Measurements from ENCODE around the gene CCL15.
"Not testable (repeated sequence)": the region's sequence is repeated elsewhere in the genome, so short reads cannot be mapped to it uniquely, and the experiment has no call there.

The CCL15 gene, protein sequence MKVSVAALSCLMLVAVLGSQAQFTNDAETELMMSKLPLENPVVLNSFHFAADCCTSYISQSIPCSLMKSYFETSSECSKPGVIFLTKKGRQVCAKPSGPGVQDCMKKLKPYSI

DNA sequence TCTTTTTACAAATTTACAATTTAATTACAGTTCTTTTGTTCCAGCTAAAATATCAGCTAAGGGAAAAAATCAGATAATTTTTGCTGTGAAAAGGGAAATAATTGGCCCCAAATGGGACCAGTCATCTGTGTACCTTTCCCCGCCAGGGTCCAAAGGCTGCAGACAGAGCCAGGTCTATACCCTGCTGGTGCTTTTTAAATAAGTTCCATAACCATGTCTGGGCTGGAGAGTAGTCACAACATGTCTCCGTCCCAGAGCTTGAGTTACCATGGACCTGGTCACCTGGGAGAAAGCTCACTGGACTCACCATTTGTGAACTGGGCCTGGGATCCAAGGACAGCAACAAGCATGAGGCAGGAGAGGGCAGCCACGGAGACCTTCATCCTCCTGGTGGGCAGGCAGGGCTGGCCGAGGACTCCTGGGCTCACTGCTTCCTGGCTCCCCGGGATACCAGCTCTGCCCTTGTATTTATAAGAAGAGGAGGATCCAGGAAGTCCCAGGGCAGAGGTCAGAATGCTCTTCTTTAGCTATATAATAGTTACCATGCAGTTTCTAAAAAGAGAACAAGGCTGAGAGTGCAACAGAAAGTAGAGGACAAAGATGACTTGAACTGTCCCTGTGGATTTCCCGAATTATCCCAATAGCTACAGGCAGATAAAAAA is at the start of gene CCL15:
Gene CCL15, minus strand, starts transcription at position 444 of the 662 bp plus-strand sequence. Its CDS starts 61 bp downstream, at position 383.
- peaks cover 13% of the 10 kb centered on the region for H3K4me1 Mint-ChIP-seq (ENCODE audit: low read depth)
- H3K27me3 Mint-ChIP-seq = peaks cover 6% of the 10 kb centered on the region
- DNase-seq = no peak
- no peak within 1 kb of the TSS for H3K27ac Mint-ChIP-seq
- no peaks in the 10 kb centered on the region for H3K36me3 Mint-ChIP-seq (ENCODE audit: low read depth)
- no peak within 1 kb of the TSS for H3K4me3 Mint-ChIP-seq
- H3K9me3 Mint-ChIP-seq = no peaks in the 10 kb centered on the region

DNA sequence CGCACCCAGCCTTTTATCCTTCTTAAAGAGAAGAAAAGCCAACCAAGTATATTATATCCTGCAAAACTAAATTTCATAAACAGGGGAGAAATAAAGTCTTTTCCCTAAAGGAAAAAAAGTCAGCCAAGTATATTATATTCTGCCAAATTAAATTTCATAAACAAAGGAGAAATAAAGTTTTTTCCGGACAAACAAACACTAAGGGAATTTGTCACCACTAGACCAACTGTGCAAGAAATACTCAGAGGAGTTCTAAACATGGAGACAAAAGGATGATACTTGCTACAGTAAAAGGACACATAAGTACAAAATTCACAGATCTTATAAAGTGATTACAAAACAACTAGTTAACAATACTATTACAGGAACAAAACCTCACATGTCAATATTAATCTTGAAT is 48.3 kb upstream of the CCL15 start:
- DNase-seq = no peak
- Mint-ChIP-seq H3K9me3 (peaks cover 30% of the 10 kb centered on the region), H3K4me3 (no peak overlapping the region), H3K27me3 (peaks cover 47% of the 10 kb centered on the region), H3K27ac (no peak overlapping the region), H3K36me3 (ENCODE audit: low read depth) (no peaks in the 10 kb centered on the region), H3K4me1 (ENCODE audit: low read depth) (no peaks in the 10 kb centered on the region)

DNA sequence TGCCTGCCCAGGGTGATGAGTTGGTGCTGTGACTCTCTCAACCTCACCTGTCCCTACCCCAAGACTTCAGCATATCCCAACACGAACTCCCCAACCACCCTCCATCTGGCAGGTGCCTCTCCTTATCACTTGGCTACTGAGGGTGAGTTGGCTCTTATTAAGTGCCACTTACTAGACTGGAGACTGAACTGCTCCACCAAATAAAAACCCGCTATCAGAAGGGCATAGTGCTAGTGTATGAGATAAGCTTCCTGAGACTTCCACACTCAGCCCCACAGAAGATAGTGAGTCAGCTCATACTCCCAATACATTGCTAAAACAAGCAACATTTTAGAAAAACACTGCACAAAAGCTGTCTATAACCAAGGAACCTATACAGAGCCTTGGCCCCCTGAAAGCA is 46.7 kb upstream of the CCL15 start:
- Mint-ChIP-seq H3K4me1 (ENCODE audit: low read depth) (no peaks in the 10 kb centered on the region), H3K36me3 (ENCODE audit: low read depth) (no peaks in the 10 kb centered on the region), H3K27me3 (peaks cover 52% of the 10 kb centered on the region), H3K27ac (no peak overlapping the region), H3K4me3 (no peak overlapping the region), H3K9me3 (peaks cover 30% of the 10 kb centered on the region)
- no peak for DNase-seq

DNA sequence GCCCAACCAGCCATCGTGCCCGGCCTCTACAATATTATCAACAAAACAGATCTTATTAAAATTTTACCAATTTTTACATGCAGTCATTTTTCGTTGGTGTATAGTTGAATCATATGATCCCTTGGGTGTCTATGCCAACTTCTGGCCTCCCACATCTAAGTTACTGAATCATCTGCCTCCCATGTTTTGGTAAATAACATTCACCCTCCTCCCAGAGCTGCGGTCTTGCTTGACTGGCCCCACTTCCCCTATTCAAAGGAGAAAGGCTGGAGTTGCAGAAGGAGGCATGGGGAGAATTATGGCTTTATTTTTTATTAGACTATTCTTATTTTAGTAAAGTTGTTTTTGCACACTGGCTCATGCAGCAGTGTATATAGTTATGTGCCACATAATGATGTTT is 34.9 kb upstream of the CCL15 start:
- H3K27me3 Mint-ChIP-seq = peaks cover 24% of the 10 kb centered on the region
- DNase-seq = no peak
- H3K36me3 Mint-ChIP-seq (ENCODE audit: low read depth) = no peaks in the 10 kb centered on the region
- H3K4me3 Mint-ChIP-seq = no peak overlapping the region
- H3K4me1 Mint-ChIP-seq (ENCODE audit: low read depth) = peaks cover 8% of the 10 kb centered on the region
- H3K9me3 Mint-ChIP-seq = no peaks in the 10 kb centered on the region
- H3K27ac Mint-ChIP-seq = no peak overlapping the region

DNA sequence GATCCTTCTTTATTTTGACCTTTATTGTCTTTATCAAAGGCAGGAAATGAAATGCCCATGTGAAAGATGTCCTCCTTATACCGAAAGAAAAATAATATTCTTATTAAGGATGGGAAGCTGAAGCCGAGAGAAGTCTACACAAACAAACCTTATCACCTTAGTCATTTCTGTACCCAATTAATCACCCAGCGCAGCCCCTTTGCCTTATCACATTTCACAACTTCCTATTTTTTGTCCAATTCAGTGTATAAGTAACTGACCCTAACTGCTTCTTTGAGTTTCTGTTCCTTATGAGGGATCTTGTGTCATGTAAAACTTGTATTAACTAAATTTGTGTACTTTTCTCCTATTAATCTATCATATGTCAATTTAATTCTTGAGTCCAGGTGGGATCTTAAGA is 32.8 kb upstream of the CCL15 start:
- H3K4me3 Mint-ChIP-seq = no peak overlapping the region
- peaks cover 2% of the 10 kb centered on the region for H3K4me1 Mint-ChIP-seq (ENCODE audit: low read depth)
- H3K9me3 Mint-ChIP-seq = no peaks in the 10 kb centered on the region
- DNase-seq = no peak
- H3K36me3 Mint-ChIP-seq (ENCODE audit: low read depth) = no peaks in the 10 kb centered on the region
- H3K27me3 Mint-ChIP-seq = peaks cover 27% of the 10 kb centered on the region
- no peak overlapping the region for H3K27ac Mint-ChIP-seq

DNA sequence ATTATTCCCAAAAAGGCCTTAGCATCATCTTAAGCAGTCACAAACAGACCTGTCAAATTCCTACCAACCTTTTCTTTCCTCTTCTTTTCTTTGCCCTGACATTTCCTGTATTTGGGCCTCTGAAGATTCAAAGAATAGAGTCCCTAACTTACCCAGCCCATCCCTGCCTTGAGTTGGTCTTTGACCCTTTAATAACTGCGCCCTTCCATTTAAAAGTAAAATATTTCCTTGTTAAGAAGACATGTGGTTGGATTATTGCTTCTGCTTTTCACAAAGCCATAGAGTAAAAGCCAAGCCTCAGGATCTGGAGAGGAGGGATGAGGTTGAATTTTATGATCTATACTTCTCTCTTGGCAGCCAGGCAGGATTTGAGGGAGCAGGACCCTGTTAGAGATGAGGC is 29.6 kb upstream of the CCL15 start:
- Mint-ChIP-seq H3K9me3 (no peaks in the 10 kb centered on the region), H3K4me1 (ENCODE audit: low read depth) (peaks cover 2% of the 10 kb centered on the region), H3K27ac (no peak overlapping the region), H3K4me3 (no peak overlapping the region), H3K36me3 (ENCODE audit: low read depth) (no peaks in the 10 kb centered on the region), H3K27me3 (peaks cover 33% of the 10 kb centered on the region)
- no peak for DNase-seq

DNA sequence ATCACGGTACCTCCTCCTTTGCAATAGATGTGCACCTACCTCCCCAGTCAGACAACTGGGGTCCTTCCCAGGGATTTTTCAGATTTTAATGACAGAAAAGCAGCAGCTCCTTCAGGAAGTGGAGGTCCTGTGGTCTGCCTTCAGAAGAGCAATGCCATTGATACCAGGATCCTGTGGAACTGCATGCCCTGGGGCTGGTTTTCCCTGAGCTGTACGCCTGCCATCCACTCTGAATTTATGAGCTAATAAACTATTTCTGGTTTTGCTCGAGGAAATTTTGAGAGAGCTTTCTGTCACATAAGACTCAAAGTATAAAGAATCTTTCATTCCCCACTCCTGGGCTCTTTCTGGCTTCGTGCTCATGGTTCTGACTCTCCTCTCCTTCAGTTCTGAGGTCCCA is 26.4 kb upstream of the CCL15 start:
- H3K27ac Mint-ChIP-seq = no peak overlapping the region
- H3K9me3 Mint-ChIP-seq = no peaks in the 10 kb centered on the region
- H3K36me3 Mint-ChIP-seq (ENCODE audit: low read depth) = no peaks in the 10 kb centered on the region
- no peaks in the 10 kb centered on the region for H3K4me1 Mint-ChIP-seq (ENCODE audit: low read depth)
- no peak overlapping the region for H3K4me3 Mint-ChIP-seq
- DNase-seq = no peak
- H3K27me3 Mint-ChIP-seq = peaks cover 38% of the 10 kb centered on the region

DNA sequence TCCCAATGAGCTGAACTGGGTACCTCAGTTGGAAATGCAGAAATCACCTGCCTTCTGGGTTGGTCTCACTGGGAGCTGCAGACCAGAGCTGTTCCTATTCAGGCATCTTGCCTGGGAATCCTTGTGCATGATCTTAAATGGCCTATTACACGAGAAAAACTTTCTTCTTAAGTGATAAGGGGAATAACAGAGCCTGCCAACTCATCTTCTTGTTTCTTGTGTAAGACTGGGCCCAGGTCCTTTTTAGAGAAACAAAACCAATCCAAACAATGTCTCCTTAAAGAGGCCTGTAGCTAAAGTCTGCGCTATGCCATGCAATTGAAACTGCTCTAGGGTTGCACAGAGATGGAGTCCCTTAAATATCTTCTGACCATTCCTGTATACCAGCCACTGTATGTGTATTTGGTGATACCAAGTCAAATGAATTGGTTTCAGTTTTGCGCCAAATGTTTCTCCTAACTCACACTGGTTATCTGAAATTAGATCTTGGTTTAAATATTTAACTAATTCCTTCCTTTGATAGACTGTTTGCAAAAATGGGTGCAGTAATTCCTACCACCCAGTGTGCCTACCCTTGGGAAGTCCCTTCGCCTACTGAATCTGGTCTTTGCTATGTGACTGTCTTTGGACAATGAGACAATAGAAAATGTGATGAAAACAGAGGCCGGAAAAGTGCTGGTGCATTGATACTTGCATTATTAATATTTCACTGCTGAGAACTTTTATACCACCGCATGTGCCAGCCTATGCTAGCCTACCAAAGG is 22.9 kb upstream of the CCL15 start:
- no peak for DNase-seq
- H3K27ac Mint-ChIP-seq = no peak overlapping the region
- no peaks in the 10 kb centered on the region for H3K4me1 Mint-ChIP-seq (ENCODE audit: low read depth)
- H3K27me3 Mint-ChIP-seq = peaks cover 56% of the 10 kb centered on the region
- H3K9me3 Mint-ChIP-seq = no peaks in the 10 kb centered on the region
- no peaks in the 10 kb centered on the region for H3K36me3 Mint-ChIP-seq (ENCODE audit: low read depth)
- no peak overlapping the region for H3K4me3 Mint-ChIP-seq

DNA sequence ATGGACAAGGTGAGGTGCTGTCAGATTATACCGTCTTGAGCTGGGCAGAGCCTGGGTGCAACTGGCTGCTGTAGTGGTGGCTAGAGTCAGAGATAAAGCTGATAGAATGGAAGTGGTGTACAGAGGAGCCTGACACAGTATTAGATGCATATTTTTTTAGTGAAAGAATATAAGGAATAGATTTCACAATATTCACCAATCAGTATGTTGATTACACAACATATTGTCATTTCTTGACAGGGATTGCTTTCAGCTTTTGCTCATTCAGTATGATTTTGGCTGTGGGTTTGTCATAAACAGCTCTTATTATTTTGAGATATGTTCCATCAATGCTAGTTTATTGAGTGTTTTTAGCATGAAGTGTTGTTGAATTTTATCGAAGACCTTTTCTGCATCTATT is 18.1 kb upstream of the CCL15 start:
- Mint-ChIP-seq H3K27ac (no peak overlapping the region), H3K4me1 (ENCODE audit: low read depth) (no peaks in the 10 kb centered on the region), H3K36me3 (ENCODE audit: low read depth) (no peaks in the 10 kb centered on the region), H3K4me3 (no peak overlapping the region), H3K9me3 (no peaks in the 10 kb centered on the region), H3K27me3 (peaks cover 53% of the 10 kb centered on the region)
- no peak for DNase-seq

DNA sequence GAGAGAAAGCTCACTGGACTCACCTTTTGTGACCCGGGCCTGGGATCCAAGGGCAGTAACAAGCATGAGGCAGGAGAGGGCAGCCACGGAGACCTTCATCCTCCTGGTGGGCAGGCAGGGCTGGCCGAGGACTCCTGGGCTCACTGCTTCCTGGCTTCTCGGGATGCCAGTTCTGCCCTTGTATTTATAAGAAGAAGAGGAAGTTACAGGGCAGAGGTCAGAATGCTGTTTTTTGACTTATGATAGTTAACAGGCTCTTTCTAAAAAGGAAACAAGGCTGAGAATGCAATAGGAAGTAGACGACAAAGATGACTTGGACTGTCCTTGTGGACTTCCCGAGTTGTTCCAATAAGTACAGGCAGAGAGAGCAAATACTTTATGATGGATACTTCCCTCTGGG is 16.4 kb upstream of the CCL15 start, which contains the start of gene CCL23:
Gene CCL23, minus strand, starts transcription at position 174 of the 400 bp plus-strand sequence. Its CDS starts 75 bp downstream, at position 99.
- Mint-ChIP-seq H3K27me3 (peaks cover 53% of the 10 kb centered on the region), H3K9me3 (no peaks in the 10 kb centered on the region), H3K36me3 (ENCODE audit: low read depth) (no peaks in the 10 kb centered on the region), H3K4me1 (ENCODE audit: low read depth) (no peaks in the 10 kb centered on the region), H3K4me3 (no peak within 1 kb of the TSS), H3K27ac (no peak within 1 kb of the TSS)
- no peak for DNase-seq

DNA sequence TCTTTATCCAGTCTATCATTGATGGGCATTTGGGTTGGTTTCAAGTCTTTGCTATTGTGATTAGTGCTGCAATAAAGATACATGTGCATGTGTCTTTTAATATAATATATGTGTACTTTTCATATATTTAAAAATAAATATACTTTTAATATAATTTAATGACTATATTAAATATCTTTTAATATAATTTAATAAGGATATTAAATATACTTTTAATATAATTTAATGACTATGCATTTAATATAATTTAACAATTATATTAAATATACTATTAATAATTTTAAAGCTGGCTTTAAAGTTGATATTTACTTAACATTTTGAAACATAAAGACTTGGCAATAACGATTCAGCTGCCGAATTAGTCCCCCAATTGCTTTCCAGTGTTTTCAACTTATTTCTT is 15.2 kb upstream of the CCL15 start:
- Mint-ChIP-seq H3K4me3 (no peak overlapping the region), H3K27ac (no peak overlapping the region), H3K27me3 (peaks cover 46% of the 10 kb centered on the region)

DNA sequence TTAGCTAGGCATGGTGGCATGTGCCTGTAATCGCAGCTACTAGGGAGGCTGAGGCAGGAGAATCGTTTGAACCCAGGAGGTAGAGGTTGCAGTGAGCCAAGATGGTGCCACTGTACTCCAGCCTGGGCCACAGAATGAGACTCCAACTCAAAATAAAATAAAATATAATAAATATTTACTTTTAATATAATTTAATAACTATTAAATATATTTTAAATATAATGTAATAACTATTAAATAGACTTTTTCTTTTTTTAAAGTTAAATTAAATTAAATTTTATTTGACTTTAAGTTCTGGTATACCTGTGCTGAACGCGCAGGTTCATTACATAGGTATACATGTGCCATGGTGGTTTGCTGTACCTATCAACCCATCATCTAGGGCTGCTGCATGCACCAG is 14.5 kb upstream of the CCL15 start:
- not testable (repeated sequence) for H3K36me3 Mint-ChIP-seq (ENCODE audit: low read depth); DNase-seq; H3K4me3 Mint-ChIP-seq; H3K4me1 Mint-ChIP-seq (ENCODE audit: low read depth); H3K9me3 Mint-ChIP-seq; H3K27ac Mint-ChIP-seq
- peaks cover 42% of the 10 kb centered on the region for H3K27me3 Mint-ChIP-seq

More for the DNA sequence above, 15.2 kb upstream of the CCL15 start:
- H3K4me1 Mint-ChIP-seq (ENCODE audit: low read depth) = no peaks in the 10 kb centered on the region
- no peaks in the 10 kb centered on the region for H3K36me3 Mint-ChIP-seq (ENCODE audit: low read depth)
- no peaks in the 10 kb centered on the region for H3K9me3 Mint-ChIP-seq
- no peak for DNase-seq

DNA sequence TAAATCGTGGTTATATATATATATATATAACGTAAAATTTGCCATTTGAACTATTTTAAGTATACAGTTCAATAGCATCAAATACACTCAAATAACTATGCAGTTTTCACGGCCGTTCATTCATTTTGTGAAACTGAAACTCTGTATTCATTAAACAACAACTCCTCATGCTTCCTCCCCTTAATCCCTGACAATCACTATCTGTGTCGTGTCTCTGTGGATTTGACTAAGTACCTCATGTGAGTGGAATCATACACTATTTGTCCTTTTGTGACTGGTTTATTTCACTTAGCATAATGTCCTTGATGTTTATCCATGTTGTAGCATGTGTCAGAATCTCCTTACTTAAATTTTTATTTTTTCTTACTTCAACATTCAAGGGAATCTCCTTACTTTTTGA is 13.6 kb upstream of the CCL15 start:
- Mint-ChIP-seq H3K36me3 (ENCODE audit: low read depth) (no peaks in the 10 kb centered on the region), H3K27me3 (peaks cover 32% of the 10 kb centered on the region), H3K4me3 (no peak overlapping the region), H3K4me1 (ENCODE audit: low read depth) (no peaks in the 10 kb centered on the region), H3K9me3 (no peaks in the 10 kb centered on the region), H3K27ac (no peak overlapping the region)
- no peak for DNase-seq

DNA sequence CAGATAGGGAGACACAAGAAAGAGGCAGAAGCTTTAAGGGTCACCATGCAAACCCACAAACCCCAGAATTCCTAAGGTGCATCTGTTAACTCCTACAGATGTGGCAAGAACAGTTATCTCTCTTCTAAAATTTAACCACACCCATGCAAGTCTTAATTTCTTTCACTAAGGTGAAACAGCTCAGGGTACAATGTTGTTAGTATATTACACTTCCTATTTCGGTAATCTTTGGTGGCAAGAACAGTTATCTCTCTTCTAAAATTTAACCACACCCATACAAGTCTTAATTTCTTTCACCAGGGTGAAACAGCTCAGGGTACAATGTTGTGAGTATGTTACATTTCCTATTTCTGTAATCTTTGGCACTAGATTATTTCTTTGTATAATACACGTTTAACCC is 9.8 kb upstream of the CCL15 start:
- H3K9me3 Mint-ChIP-seq = peaks cover 5% of the 10 kb centered on the region
- H3K4me3 Mint-ChIP-seq = no peak overlapping the region
- no peaks in the 10 kb centered on the region for H3K4me1 Mint-ChIP-seq (ENCODE audit: low read depth)
- H3K27me3 Mint-ChIP-seq = peaks cover 16% of the 10 kb centered on the region
- DNase-seq = no peak
- no peak overlapping the region for H3K27ac Mint-ChIP-seq
- H3K36me3 Mint-ChIP-seq (ENCODE audit: low read depth) = no peaks in the 10 kb centered on the region

DNA sequence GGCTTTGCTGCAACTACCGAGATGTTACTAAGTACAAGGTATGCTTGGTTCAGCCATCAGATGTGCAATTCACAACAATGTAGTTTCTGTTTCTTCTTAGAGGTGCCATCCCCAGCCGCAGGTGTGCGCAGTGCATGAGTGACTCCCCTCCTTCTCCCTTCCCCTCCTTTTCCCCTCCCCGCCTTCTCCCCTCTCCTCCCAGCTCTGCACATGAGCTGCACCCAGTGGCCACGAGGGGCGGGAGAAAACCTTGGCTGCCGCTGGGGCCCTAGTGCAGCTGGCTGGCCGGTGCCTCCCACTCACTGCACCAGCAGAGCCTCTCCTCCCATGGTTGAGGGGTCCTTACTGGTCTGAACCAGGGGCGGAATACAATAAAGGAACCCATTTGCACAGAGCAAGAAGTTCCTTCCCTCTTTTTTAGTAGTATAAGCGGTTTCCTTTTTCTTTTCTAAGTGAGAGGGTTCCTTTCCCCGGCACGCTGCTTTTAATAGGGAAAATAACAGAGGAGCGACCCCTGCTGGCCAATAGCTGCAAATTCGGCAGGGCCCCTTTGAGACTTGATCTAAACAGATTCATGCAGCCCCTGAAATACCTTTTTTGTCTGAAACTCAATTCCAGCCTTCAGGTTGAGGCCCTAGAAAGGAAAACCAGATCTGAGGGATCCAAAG is 7.8 kb upstream of the CCL15 start:
- no peak for DNase-seq
- H3K4me1 Mint-ChIP-seq (ENCODE audit: low read depth) = peaks cover 8% of the 10 kb centered on the region
- H3K4me3 Mint-ChIP-seq = no peak overlapping the region
- peaks cover 16% of the 10 kb centered on the region for H3K27me3 Mint-ChIP-seq
- no peaks in the 10 kb centered on the region for H3K36me3 Mint-ChIP-seq (ENCODE audit: low read depth)
- H3K9me3 Mint-ChIP-seq = peaks cover 5% of the 10 kb centered on the region
- H3K27ac Mint-ChIP-seq = no peak overlapping the region

Measured in activated T-cell treated with anti-CD3 and anti-CD28 coated beads, Interleukin-2, amount 50 U/mL, for 24 hours (primary cell).